HG02981 (cell line): Measurements from ENCODE around the gene CA11.
"Not testable (repeated sequence)": the region's sequence is repeated elsewhere in the genome, so short reads cannot be mapped to it uniquely, and the experiment has no call there.

ENCODE experiments used
- ATAC-seq: cut with Tn5 transposase; IDR thresholded peaks from one replicate; pipeline ENCODE4 v1.9.1; 2021; ENCODE audit warnings: mild to moderate bottlenecking, moderate library complexity; ENCODE audit not compliant: unreplicated experiment

CA11 gene

GRCh38 chr19:48670699-48671445 lies 24.9 kb upstream of the CA11 start:
- ATAC-seq, result no peak

- no peak for ATAC-seq
Measured at GRCh38 chr19:48669903-48670668, 24.1 kb upstream of the CA11 start.

- ATAC-seq, result no peak
Measured at GRCh38 chr19:48668761-48669160, 22.8 kb upstream of the CA11 start.

DNA sequence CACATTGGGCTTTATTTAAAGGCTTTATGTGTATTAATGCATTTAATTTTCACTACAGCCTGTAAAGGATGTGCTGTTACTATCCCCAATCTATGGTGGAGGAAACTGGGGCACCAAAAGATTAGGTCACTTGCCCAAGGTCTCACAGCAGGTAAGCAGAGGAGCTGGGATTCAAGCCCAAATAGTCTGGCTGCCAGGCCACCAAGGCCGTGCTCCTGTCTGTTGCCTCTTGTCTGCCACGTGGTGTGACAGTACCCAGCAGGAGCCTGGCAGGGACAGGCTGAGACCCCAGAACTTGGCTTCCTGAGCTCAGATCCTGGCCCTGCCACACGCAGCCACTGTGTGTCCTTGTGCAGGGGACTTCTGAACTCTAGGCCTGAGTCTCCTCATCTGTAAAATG lies 22.3 kb upstream of the CA11 start:
- ATAC-seq, result no peak

DNA sequence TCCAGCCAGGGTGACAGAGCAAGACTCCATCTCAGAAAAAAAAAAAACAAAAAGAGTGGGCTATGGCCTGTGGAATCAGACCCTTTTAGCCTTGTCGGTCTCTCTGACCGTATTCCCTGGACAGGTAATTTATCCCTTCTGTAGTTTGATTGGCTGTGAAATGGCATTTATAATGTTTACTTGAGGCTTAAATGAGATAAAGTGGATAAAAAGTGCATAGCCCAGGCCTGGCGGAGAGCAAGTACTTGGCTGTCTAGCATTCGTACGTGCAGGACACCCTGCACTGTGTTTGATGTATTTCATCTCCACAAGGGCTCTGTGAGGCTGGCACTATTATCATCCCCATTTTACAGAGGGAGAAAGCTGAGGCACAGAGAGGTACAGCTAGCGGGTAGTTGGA lies 19.8 kb upstream of the CA11 start:
- ATAC-seq, result no peak

- no peak for ATAC-seq
Measured at GRCh38 chr19:48664476-48664875, 18.5 kb upstream of the CA11 start.

DNA sequence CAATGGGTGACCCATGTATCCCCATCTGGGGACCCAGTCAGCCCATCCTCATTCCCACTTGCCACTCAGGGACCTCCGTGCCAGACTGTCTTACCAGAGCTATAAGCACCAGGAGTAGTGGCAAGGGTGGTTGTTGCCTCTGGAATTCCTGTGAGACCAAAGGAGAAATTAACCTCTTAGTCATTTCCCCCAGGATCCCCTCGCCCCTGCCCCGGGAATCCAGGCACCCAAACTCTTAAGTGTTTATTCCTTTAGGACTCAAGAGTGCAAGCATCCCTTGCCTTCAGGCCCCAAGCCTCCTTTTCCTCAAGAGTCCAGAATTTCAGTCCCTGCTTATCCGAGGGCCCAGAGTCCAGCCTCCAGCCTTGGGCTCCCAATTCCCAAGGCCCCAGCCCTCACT lies 17.7 kb upstream of the CA11 start:
- ATAC-seq, result no peak

GRCh38 chr19:48661711-48662090 lies 15.7 kb upstream of the CA11 start:
- no peak for ATAC-seq

DNA sequence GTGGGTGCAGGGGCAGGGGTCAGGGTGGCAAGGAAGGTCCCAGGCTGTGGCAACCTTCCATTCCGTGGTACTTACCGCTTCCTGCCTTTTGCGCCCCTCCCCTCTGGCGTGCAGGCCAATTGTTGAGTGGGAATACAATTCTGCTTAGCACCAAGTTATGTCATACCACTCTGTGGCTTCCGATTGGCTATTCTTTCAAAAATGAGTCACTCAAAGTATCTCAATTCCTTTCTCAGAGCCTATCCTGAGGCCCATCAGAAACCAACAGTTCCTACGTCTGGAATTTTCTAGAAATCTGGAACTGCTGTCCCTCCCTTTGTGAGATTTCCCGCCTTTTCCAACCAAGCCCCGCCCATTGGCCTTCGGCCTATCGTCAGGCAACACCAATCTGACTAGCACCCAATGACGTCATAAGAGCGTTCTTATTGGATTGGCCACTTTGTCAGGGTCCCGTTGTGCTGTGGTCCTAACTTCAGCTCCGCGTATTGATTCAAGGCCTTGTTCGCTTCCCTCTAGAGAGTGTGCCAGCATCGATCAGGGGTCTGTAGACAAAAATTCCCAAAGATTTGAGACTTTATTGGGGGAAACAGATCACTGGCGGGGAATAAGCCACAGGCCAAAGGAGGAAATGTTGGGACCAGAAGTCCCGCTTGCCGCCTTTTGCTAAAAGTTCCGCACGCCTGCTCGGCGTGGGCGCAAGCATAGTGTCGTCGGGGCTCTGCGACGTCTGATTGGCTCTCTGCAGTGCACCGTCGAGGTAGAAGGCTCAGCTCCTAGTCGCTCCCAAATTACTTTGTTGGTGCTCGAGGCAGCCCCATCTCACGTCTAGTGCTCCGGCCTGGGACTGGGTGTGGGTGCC lies 15.1 kb upstream of the CA11 start:
- peak; percentile 91 for ATAC-seq

DNA sequence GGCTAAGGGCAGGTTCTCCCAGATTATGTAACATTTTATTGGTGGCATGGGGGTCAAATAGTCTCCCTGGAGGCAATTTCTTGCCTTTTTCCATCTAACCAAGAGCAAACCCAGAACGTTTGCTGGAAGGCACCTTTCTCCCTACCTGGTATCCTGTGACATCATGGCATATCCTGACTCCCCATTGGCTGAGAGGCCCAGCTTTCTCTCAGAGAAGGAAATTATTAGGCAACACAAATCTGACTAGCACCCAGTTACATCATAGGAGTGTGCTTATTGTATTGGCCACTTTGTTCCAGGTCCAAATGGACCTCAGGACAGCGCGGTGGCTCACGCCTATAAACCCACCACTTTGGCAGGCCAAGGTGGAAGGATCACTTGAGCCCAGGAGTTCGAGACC lies 13.8 kb upstream of the CA11 start:
- ATAC-seq, result no peak

GRCh38 chr19:48658483-48658882 lies 12.5 kb upstream of the CA11 start:
- ATAC-seq, result no peak

DNA sequence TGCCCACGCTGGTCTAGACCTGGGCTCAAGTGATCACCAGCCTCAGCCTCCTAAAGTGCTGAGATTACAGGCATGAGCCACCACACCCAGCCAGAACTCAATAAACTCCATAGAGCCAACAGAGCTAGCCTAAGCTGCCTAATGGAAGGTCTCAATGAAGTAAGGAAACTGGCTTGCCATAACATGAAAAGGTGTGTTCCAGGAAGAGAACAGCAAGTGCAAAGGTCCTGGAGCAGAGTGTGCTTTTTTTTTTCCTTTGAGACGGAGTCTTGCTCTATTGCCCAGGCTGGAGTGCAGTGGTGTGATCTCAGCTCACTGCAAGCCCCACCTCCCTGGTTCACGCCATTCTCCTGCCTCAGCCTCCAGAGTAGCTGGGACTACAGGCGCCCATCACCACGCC lies 11.8 kb upstream of the CA11 start:
- ATAC-seq, result not testable (repeated sequence)

DNA sequence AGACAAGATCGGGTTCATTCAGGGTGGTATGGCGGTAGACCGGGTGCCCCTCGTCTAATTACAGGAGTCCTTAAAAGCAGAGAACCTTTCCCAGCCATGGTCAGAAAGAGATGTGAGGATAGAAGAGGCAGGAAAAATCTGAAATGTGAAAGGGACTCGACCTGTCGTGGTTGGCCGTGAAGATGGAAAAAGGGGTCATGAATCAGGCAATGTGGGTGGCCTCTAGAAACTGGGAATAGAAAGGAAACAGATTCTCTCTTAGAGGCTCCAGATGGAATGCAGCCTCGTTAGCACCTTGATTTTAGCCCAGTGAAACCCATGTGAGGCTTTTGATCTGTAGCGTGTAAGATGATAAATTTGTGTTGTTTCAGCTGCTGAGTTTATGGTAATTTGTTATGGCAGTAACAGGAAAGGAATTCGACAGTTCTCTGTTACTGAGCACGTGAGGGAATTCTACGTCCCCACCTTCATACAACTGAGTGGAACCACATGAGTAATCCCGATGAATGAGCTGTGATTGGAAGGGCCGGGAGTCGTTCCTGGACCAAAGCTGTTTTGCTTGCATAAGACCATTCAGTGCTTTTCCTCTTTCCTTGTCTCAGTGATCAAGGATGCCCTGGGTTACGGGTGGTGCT lies 11.0 kb upstream of the CA11 start:
- no peak for ATAC-seq

GRCh38 chr19:48654299-48655059 lies 8.5 kb upstream of the CA11 start:
- no peak for ATAC-seq

DNA sequence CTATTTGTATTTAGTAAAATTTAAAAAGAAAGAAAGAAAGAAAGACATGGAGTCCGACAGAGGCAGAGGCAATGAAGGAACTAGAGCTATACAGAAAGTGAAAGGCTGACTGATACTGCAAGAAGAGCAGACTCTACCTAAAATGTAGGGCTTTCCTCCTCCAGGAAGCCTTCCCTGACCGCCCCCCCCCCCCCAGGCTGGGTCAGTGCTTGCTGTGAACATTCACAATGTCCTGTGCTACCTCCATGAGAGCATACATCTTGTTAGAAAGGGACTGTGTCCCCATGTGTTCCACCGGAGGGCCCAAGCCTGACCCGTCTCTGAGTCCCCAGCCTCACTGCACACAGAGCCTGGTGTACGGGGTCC lies 5.7 kb upstream of the CA11 start:
- no peak for ATAC-seq

DNA sequence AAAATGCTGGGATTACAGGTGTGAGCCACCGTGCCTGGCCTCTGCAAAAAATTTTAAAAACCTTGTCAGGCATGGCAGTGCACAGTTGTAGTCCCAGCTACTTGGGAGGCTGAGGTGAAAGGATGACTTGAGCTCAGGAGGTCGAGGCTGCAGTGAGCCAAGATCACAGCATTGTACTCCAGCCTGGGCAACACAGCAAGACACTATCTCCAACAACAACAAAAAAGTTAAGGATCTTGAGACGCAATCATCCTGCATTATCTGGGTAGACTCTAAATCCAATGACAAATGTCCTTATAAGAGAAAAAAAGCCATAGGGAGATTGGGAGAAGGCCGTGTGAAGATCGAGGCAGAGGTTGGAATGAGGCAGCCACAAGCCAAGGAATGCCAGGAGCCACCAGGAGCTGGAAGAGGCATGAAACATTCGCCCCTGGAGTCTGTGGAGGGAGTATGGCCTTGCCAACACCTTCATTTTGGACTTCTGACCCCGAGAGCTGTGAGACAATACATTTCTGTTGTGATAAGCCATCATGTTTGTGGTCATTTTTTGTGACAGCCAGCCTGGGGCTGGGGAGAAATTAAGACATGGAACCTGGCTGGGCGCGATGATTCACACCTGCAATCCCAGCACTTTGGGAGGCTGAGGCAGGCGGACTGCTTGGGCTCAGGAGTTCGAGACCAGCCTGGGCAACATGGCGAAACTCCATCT lies 5.1 kb upstream of the CA11 start:
- ATAC-seq, result no peak

GRCh38 chr19:48648134-48648533 lies 2.1 kb upstream of the CA11 start:
- ATAC-seq, result no peak

GRCh38 chr19:48646722-48647216 lies 782 bp upstream of the CA11 start:
- ATAC-seq, result no peak

DNA sequence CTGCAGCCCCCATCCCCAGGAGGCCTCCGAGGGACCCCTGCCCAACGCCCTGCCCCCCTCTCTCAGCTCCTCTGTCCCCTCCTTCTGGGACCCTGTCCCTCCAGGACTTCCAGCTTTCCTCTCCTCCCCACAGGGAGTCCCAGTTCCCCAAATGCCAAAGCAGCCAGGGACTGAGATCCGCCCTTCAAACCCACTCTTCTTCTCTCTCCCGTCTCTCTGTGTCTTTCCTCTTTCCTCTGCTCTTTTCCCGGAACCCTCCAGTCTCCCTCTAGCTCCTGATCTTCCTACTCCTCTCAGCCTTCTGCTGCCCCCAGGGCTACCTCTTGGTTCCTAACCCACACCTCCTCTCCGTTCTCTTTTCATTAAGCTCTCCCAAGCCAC lies 377 bp downstream of the CA11 start:
- ATAC-seq, result no peak
